Measurements from ENCODE around the gene TTLL5. TPM values are rescaled to one million over a fixed set of nuclear protein-coding genes. Genes with fewer than 3 reads are reported as not detected.

The TTLL5 gene
- total and polyA plus RNA-seq, 7 donors: 4.8 to 36.6 (median 17.9) TPM

DNA sequence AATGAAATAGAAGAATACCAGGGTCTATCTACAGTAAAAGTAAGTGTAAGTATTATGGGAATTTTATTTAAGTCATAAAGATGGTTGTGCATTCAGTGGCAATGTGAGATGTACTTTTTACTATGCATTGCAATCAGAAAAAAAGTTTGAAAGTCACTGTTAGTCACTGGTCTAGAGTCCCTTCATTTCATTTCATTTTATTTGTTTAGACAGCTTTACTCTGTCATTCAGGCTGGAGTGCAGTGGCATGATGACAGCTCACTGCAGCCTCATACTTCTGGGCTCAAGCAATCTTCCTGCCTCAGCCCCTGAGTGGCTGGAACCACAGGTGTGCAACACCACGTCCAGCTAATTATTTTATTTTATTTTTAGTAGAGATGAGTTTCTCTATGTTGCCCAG lies 278.2 kb downstream of the TTLL5 start:
- intact Hi-C loops (cut with DNase I): no loop called here
- DNase-seq: no peak
- TF ChIP-seq EP300 (IDR thresholded peaks at IDR 0.05): no peak
- no peak for TF ChIP-seq POLR2AphosphoS5 (IDR thresholded peaks at IDR 0.05)
- TF ChIP-seq, protein P1, sequence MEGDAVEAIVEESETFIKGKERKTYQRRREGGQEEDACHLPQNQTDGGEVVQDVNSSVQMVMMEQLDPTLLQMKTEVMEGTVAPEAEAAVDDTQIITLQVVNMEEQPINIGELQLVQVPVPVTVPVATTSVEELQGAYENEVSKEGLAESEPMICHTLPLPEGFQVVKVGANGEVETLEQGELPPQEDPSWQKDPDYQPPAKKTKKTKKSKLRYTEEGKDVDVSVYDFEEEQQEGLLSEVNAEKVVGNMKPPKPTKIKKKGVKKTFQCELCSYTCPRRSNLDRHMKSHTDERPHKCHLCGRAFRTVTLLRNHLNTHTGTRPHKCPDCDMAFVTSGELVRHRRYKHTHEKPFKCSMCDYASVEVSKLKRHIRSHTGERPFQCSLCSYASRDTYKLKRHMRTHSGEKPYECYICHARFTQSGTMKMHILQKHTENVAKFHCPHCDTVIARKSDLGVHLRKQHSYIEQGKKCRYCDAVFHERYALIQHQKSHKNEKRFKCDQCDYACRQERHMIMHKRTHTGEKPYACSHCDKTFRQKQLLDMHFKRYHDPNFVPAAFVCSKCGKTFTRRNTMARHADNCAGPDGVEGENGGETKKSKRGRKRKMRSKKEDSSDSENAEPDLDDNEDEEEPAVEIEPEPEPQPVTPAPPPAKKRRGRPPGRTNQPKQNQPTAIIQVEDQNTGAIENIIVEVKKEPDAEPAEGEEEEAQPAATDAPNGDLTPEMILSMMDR (IDR thresholded peaks at IDR 0.05): no peak
- no peak for TF ChIP-seq POLR2A (IDR thresholded peaks at IDR 0.05)
- H3K27ac ChIP-seq: no peak overlapping the region
- H3K4me1 ChIP-seq: no peaks in the 10 kb centered on the region
- WGBS, 2 donors: 73 to 75% methylated on average over 1 of the region's 1 CpG
- H3K4me3 ChIP-seq: no peak overlapping the region
- H3K36me3 ChIP-seq: no peaks in the 10 kb centered on the region
- H3K9me3 ChIP-seq: no peaks in the 10 kb centered on the region
- no peaks in the 10 kb centered on the region for H3K27me3 ChIP-seq

- intact Hi-C loops (cut with DNase I): no loop called here
These were observed 280.0 kb downstream of the TTLL5 start for GRCh38 chr14:75941030-75941429.

DNA sequence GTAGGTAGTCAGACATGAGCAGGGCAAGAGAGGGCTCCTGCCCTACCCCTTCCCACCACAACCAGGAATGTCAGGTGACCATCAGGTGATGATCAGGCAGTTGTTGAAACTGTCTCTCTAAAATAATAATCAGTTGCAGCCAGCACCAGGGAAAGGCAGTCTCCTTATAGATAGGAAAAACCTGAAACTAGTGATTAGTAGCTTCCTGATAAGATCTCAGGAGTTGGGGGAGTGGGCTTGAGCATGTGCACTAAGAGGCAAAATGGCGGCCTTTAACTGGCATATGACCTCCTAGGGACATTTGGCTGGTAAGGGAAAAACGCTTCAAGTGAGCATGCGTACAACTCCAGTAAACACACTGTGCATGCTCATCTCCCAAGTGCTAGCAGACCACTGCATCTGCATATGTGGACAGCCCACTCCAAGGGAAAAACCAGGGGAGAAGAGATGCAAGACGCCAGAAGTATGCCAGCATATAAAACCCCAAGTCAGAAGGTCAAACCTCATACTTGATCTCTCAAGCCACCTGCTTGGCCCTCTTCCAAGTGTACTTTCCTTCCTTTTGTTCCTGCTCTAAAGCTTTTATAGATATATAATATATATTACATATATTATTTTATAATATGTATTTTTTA lies 283.7 kb downstream of the TTLL5 start:
- intact Hi-C loops (cut with DNase I): no loop called here
- Histone ChIP-seq H3K36me3 (no peaks in the 10 kb centered on the region), H3K27ac (no peak overlapping the region), H3K27me3 (no peaks in the 10 kb centered on the region), H3K9me3 (no peaks in the 10 kb centered on the region), H3K4me1 (no peaks in the 10 kb centered on the region), H3K4me3 (no peak overlapping the region)
- WGBS, 2 donors: 73 to 88% methylated on average over 4 of the region's 4 CpGs
- TF ChIP-seq, protein P1 (IDR thresholded peaks at IDR 0.05): no peak
- TF ChIP-seq EP300 (IDR thresholded peaks at IDR 0.05) (no peak), POLR2A (IDR thresholded peaks at IDR 0.05) (no peak), POLR2AphosphoS5 (IDR thresholded peaks at IDR 0.05) (no peak)
- DNase-seq: no peak

More at GRCh38 chr14:75941030-75941429, 280.0 kb downstream of the TTLL5 start:
- DNase-seq: no peak
- Histone ChIP-seq H3K27ac (no peak overlapping the region), H3K9me3 (no peaks in the 10 kb centered on the region), H3K4me3 (no peak overlapping the region), H3K4me1 (no peaks in the 10 kb centered on the region), H3K27me3 (no peaks in the 10 kb centered on the region), H3K36me3 (no peaks in the 10 kb centered on the region)
- 86 to 90% methylated on average over 4 of the region's 4 CpGs for WGBS, 2 donors
- TF ChIP-seq POLR2AphosphoS5 (IDR thresholded peaks at IDR 0.05) (no peak), EP300 (IDR thresholded peaks at IDR 0.05) (no peak), POLR2A (IDR thresholded peaks at IDR 0.05) (no peak)
- TF ChIP-seq, protein P1 (IDR thresholded peaks at IDR 0.05): no peak

GRCh38 chr14:75946785-75947184 lies 285.7 kb downstream of the TTLL5 start:
- Histone ChIP-seq H3K4me3 (no peak overlapping the region), H3K27me3 (no peaks in the 10 kb centered on the region), H3K4me1 (no peaks in the 10 kb centered on the region), H3K9me3 (no peaks in the 10 kb centered on the region), H3K27ac (no peak overlapping the region), H3K36me3 (no peaks in the 10 kb centered on the region)
- no peak for DNase-seq
- intact Hi-C loops (cut with DNase I): no loop called here
- TF ChIP-seq EP300 (IDR thresholded peaks at IDR 0.05): no peak
- TF ChIP-seq POLR2A (IDR thresholded peaks at IDR 0.05): no peak
- no peak for TF ChIP-seq POLR2AphosphoS5 (IDR thresholded peaks at IDR 0.05)
- TF ChIP-seq, protein P1 (IDR thresholded peaks at IDR 0.05): no peak
- 95 to 96% methylated on average over 5 of the region's 5 CpGs for WGBS, 2 donors

DNA sequence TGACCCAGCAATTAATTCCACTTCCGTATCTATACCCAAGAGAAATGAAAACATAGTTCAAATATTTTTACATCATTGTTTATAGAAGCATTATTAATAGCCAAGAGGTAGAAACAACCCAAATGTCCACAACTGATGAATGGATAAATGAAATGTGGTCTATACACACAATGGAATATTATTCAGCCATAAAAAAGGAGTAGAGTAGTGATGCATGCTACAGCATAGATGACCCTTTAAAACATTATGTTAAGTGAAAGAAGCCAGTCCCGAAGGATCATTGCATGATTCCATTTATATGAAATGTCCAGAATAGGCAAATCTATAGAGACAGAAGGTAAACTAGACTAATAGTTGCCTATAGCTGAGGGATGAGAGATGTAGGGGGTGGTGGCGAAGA lies 291.4 kb downstream of the TTLL5 start:
- intact Hi-C loops (cut with DNase I): no loop called here
- DNase-seq: no peak
- H3K4me3 ChIP-seq: no peak overlapping the region
- WGBS, 2 donors: 94 to 98% methylated on average over 3 of the region's 3 CpGs
- H3K36me3 ChIP-seq: peaks cover 0 to under 1% (median 0%) of the 10 kb centered on the region in 4 donors
- no peaks in the 10 kb centered on the region for H3K9me3 ChIP-seq
- H3K4me1 ChIP-seq: no peaks in the 10 kb centered on the region
- no peaks in the 10 kb centered on the region for H3K27me3 ChIP-seq
- no peak overlapping the region for H3K27ac ChIP-seq
- TF ChIP-seq POLR2A (IDR thresholded peaks at IDR 0.05): no peak
- TF ChIP-seq EP300 (IDR thresholded peaks at IDR 0.05): no peak
- no peak for TF ChIP-seq POLR2AphosphoS5 (IDR thresholded peaks at IDR 0.05)
